Muscle of leg (tissue), 11 donors: ENCODE measurements around the gene SCAMP5. TPM values are rescaled to one million over a fixed set of nuclear protein-coding genes. Genes with fewer than 3 reads are reported as not detected.

Experiments used
- DNase-seq: peaks from one replicate; pipeline ENCODE4 v3.0.0; 2013
- H3K27ac ChIP-seq: one replicate; pipeline ENCODE4 v1.5.1; 2013; ENCODE audit warnings: mild to moderate bottlenecking, low read length, control low read depth
- H3K27me3 ChIP-seq: one replicate; pipeline ENCODE4 v1.6.1; 2013; ENCODE audit warnings: low read length; ENCODE audit not compliant: control insufficient read depth, insufficient read depth
- H3K36me3 ChIP-seq: one replicate; pipeline ENCODE4 v1.6.1; 2013; ENCODE audit warnings: low read length; ENCODE audit not compliant: control insufficient read depth, insufficient read depth
- H3K4me1 ChIP-seq: one replicate; pipeline ENCODE4 v1.6.1; 2013; ENCODE audit warnings: low read length; ENCODE audit not compliant: control insufficient read depth, insufficient read depth
- H3K4me3 ChIP-seq: one replicate; pipeline ENCODE4 v1.5.1; 2013; ENCODE audit warnings: low read length, control low read depth
- H3K9me3 ChIP-seq: replicated peaks from 2 replicates; pipeline ENCODE4 v1.6.1; 2013; ENCODE audit warnings: low read depth, low read length; ENCODE audit not compliant: control insufficient read depth
- WGBS: methylation state at CpG from one replicate; pipeline ENCODE4 v1.1.5; 2013; ENCODE audit warnings: missing lambda C conversion rate; ENCODE audit not compliant: insufficient coverage; 5-methylcytosine and 5-hydroxymethylcytosine counted together
- polyA plus RNA-seq, 8 donors: library from polyadenylated mRNA; unstranded; fragments of 120-200 nt; gene quantifications; one replicate each; pipeline versions ENCODE4 v1.2.1 to v1.2.3, GENCODE V29; 2013; ENCODE audit warnings: inconsistent platforms in 1 of 8, low replicate concordance in 1 of 8; ENCODE audit not compliant: insufficient read length in 8 of 8, insufficient read depth in 1 of 8
- total RNA-seq: library from RNA; stranded (reverse); fragments of 120-200 nt; gene quantifications from one replicate; pipeline ENCODE4 v1.2.4, GENCODE V29; 2013

Gene SCAMP5
- total and polyA plus RNA-seq, 9 donors, result 2.0 to 12.0 (median 4.0) TPM

- no peaks in the 10 kb centered on the region for H3K36me3 ChIP-seq
- H3K27ac ChIP-seq, result no peak overlapping the region
- no CpG with 5 or more reads among the region's 5 CpGs for WGBS
- H3K4me3 ChIP-seq, result no peak overlapping the region
- DNase-seq, result no peak
- H3K4me1 ChIP-seq, result peaks cover 6% of the 10 kb centered on the region
- peaks cover 4% of the 10 kb centered on the region for H3K27me3 ChIP-seq
- H3K9me3 ChIP-seq, result no peaks in the 10 kb centered on the region
Measured at GRCh38 chr15:74967670-74968069, 27.7 kb upstream of the SCAMP5 start.

- H3K27me3 ChIP-seq, result peaks cover 2% of the 10 kb centered on the region
- no peaks in the 10 kb centered on the region for H3K9me3 ChIP-seq
- no peaks in the 10 kb centered on the region for H3K4me1 ChIP-seq
- no peaks in the 10 kb centered on the region for H3K36me3 ChIP-seq
- H3K27ac ChIP-seq, result no peak overlapping the region
- no peak overlapping the region for H3K4me3 ChIP-seq
- DNase-seq, result no peak
- no CpG with 5 or more reads among the region's 1 CpG for WGBS
Measured at GRCh38 chr15:74976159-74976558, 19.2 kb upstream of the SCAMP5 start.

GRCh38 chr15:74977599-74977998, 17.8 kb upstream of the SCAMP5 start:
- Histone ChIP-seq H3K4me3 (no peak overlapping the region), H3K4me1 (no peaks in the 10 kb centered on the region), H3K27ac (no peak overlapping the region), H3K9me3 (no peaks in the 10 kb centered on the region), H3K27me3 (peaks cover 2% of the 10 kb centered on the region), H3K36me3 (no peaks in the 10 kb centered on the region)
- no peak for DNase-seq
- WGBS, result no CpG with 5 or more reads among the region's 4 CpGs

DNA sequence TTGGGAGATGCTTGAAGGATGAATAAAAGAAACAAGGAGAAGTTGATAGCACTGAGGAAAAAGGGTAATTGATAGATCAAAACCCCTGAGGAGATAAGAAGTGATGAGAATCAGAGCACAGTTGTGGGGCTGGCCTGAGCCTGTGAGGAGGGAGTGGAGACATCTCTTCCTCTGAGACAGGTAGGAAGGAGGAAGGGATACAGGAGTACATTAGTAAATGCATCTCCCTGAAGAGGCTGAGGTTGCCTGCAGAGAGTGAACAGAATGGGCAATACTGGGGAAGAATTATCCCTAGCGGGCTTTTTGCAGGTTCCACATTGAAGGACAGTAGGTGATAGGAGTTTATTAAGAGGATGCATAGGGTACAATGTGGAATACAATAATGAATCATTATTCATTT, 17.3 kb upstream of the SCAMP5 start:
- H3K9me3 ChIP-seq, result no peaks in the 10 kb centered on the region
- H3K27me3 ChIP-seq, result peaks cover 2% of the 10 kb centered on the region
- no peak overlapping the region for H3K4me3 ChIP-seq
- H3K4me1 ChIP-seq, result no peaks in the 10 kb centered on the region
- no CpG with 5 or more reads among the region's 1 CpG for WGBS
- DNase-seq, result no peak
- no peaks in the 10 kb centered on the region for H3K36me3 ChIP-seq
- H3K27ac ChIP-seq, result no peak overlapping the region

GRCh38 chr15:74978503-74978902, 16.9 kb upstream of the SCAMP5 start:
- Histone ChIP-seq H3K9me3 (no peaks in the 10 kb centered on the region), H3K4me3 (no peak overlapping the region), H3K4me1 (no peaks in the 10 kb centered on the region), H3K27me3 (peaks cover 4% of the 10 kb centered on the region), H3K27ac (no peak overlapping the region), H3K36me3 (no peaks in the 10 kb centered on the region)
- no peak for DNase-seq
- WGBS, result 0% methylated on average over 1 of the region's 3 CpGs

DNA sequence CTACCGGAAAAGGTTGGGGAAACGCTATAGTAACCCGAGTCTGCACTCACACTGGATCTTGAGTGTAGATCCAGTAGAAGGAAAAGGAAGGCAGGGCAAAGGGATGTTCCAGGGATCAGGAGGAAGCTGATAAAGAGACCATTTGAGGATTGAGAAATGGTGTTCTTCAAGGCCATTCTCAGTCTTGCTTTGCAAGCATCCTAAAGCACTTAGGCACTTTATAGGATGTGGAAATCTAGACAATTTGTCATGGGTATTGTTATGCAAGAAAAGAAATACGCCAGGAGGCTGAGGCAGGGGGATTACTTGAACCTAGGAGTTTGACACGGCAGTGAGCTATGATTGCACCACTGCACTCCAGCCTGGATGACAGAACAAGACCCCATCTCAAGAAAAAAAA, 13.2 kb upstream of the SCAMP5 start:
- Histone ChIP-seq H3K4me1 (no peaks in the 10 kb centered on the region), H3K4me3 (no peak overlapping the region), H3K9me3 (no peaks in the 10 kb centered on the region), H3K36me3 (no peaks in the 10 kb centered on the region), H3K27ac (no peak overlapping the region), H3K27me3 (peaks cover 11% of the 10 kb centered on the region)
- 94% methylated on average over 3 of the region's 5 CpGs for WGBS
- DNase-seq, result no peak

DNA sequence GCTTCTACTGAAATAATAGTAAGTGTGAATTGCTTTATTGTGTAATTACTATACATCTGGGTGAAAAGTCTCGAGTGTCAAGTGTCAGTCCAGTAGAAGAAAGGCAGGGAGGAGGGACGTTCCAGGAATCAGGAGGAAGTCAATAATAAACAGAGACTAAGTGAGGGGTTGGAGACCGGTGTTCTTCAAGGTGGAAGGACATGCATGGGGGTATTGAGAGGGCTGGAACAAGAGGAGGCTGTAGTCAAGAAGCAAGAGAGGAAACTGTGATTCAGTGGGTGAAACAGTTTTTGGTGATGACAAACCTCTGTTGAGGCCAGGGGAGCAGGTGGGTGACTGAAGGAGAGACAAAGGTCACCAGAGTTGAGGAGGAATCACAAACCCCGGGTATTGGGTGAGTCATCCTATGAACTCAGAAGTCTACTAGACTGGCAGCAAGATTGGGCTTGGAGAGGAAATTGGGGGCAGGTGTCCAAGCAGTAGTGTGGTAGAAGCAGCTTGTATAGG, 11.6 kb upstream of the SCAMP5 start:
- H3K4me1 ChIP-seq, result no peaks in the 10 kb centered on the region
- WGBS, result 21% methylated on average over 4 of the region's 4 CpGs
- H3K9me3 ChIP-seq, result no peaks in the 10 kb centered on the region
- peaks cover 11% of the 10 kb centered on the region for H3K27me3 ChIP-seq
- H3K4me3 ChIP-seq, result no peak overlapping the region
- DNase-seq, result no peak
- H3K36me3 ChIP-seq, result no peaks in the 10 kb centered on the region
- H3K27ac ChIP-seq, result no peak overlapping the region

GRCh38 chr15:74988007-74988800, 7.2 kb upstream of the SCAMP5 start:
- no peaks in the 10 kb centered on the region for H3K4me1 ChIP-seq
- WGBS, result no CpG with 5 or more reads among the region's 4 CpGs
- no peak overlapping the region for H3K27ac ChIP-seq
- no peak for DNase-seq
- no peaks in the 10 kb centered on the region for H3K9me3 ChIP-seq
- H3K4me3 ChIP-seq, result no peak overlapping the region
- peaks cover 9% of the 10 kb centered on the region for H3K27me3 ChIP-seq
- H3K36me3 ChIP-seq, result no peaks in the 10 kb centered on the region

- no peak for DNase-seq
- Histone ChIP-seq H3K27ac (no peak overlapping the region), H3K4me3 (no peak overlapping the region)
Measured at GRCh38 chr15:74989527-74989926, 5.8 kb upstream of the SCAMP5 start.

DNA sequence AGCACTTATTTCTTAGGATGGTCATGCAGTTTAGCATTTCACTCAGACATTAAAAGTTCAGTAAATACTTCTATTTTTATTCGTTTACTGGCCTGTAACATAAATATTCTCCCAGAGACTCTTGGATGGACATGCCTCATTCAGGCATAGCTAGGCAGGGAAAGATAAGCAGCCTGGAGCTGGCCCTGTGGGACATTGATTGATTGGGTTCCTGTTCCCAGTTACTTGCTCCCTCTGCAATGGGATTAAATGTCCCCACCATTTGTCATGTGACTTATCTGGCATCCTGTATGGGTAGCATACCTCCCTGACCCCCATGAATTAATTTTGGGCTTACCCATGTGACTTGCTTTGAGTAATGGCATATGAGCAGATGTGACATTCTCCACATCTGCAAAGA, 2.7 kb upstream of the SCAMP5 start:
- peaks cover 17% of the 10 kb centered on the region for H3K27me3 ChIP-seq
- peaks cover 17% of the 10 kb centered on the region for H3K4me1 ChIP-seq
- H3K27ac ChIP-seq, result no peak overlapping the region
- no peaks in the 10 kb centered on the region for H3K36me3 ChIP-seq
- no peak overlapping the region for H3K4me3 ChIP-seq
- no peaks in the 10 kb centered on the region for H3K9me3 ChIP-seq
- DNase-seq, result no peak
- no CpG with 5 or more reads among the region's 1 CpG for WGBS

More at GRCh38 chr15:74989527-74989926, 5.8 kb upstream of the SCAMP5 start:
- no peaks in the 10 kb centered on the region for H3K4me1 ChIP-seq
- peaks cover 2% of the 10 kb centered on the region for H3K27me3 ChIP-seq
- H3K9me3 ChIP-seq, result no peaks in the 10 kb centered on the region
- H3K36me3 ChIP-seq, result no peaks in the 10 kb centered on the region
